K562 (cell line): ENCODE measurements around the gene PTRH1. TPM values are rescaled to one million over a fixed set of nuclear protein-coding genes. Genes with fewer than 3 reads are reported as not detected.
A peak's percentile ranks its signal among the peaks of the same experiment; 100 is the strongest.

Source experiments
- CBX5 ChIP-seq: IDR thresholded peaks from 2 replicates; pipeline ENCODE4 v1.6.1; 2014; ENCODE audit warnings: low read depth, borderline replicate concordance
- CHCHD3 ChIP-seq: fragments of 250-450 bp; sonication (Bioruptor Pico); IDR thresholded peaks from 2 replicates; pipeline ENCODE4 v2.1.2; 2022; ENCODE audit warnings: mild to moderate bottlenecking
- E2F5 ChIP-seq: sonication (generic); formaldehyde crosslinking; IDR thresholded peaks from 2 replicates; pipeline ENCODE4 v1.8.0; 2022; ENCODE audit warnings: mild to moderate bottlenecking, missing genetic modification reagents
- FOXM1 ChIP-seq, 2 experiments: fragments of 450-650 bp in 1 of 2; sonication (generic) in 1 of 2; formaldehyde crosslinking in 1 of 2; IDR thresholded peaks; 2 replicates each; pipeline versions ENCODE4 v1.6.1 to v1.9.0; 2017 to 2022; ENCODE audit warnings: low read depth in 2 of 2, mild to moderate bottlenecking in 2 of 2, missing genetic modification reagents in 1 of 2, moderate library complexity in 1 of 2
- MBD2 ChIP-seq: sonication (generic); IDR thresholded peaks from 2 replicates; pipeline ENCODE4 v1.6.1; 2016; ENCODE audit warnings: low read depth, borderline replicate concordance
- MEF2A ChIP-seq: IDR thresholded peaks from 2 replicates; pipeline ENCODE4 v1.6.1; 2011; ENCODE audit warnings: low read depth, mild to moderate bottlenecking, low read length, moderate library complexity; ENCODE audit not compliant: control insufficient read depth
- NCOA4 ChIP-seq: fragments of 450-650 bp; IDR thresholded peaks from 2 replicates; pipeline ENCODE4 v1.6.1; 2018; ENCODE audit warnings: mild to moderate bottlenecking; ENCODE audit not compliant: partially characterized antibody
- NONO ChIP-seq, 2 experiments: fragments of 200-400 bp in 1 of 2; fragments of 450-650 bp in 1 of 2; formaldehyde crosslinking in 1 of 2; IDR thresholded peaks; 2 replicates each; pipeline ENCODE4 v1.6.1; 2017; ENCODE audit warnings: low read depth in 2 of 2, mild to moderate bottlenecking in 2 of 2, moderate library complexity in 2 of 2, low read length in 1 of 2
- NR0B1 ChIP-seq: fragments of 450-650 bp; IDR thresholded peaks from one replicate; pipeline ENCODE4 v1.6.1; 2018; ENCODE audit warnings: mild to moderate bottlenecking, moderate library complexity; ENCODE audit not compliant: partially characterized antibody
- NR2F6 ChIP-seq: fragments of 450-650 bp; formaldehyde crosslinking; IDR thresholded peaks from 2 replicates; pipeline ENCODE4 v1.4.0; 2020; ENCODE audit warnings: mild to moderate bottlenecking
- NR4A1 ChIP-seq, 2 experiments: fragments of 250-450 bp in 1 of 2; fragments of 450-650 bp in 1 of 2; sonication (Bioruptor Pico) in 1 of 2; IDR thresholded peaks; 2 replicates each; pipeline versions ENCODE4 v1.4.0 to v1.6.1; 2016 to 2020; ENCODE audit warnings: mild to moderate bottlenecking in 2 of 2, missing compliant biosample characterization in 1 of 2, missing genetic modification characterization in 1 of 2, moderate library complexity in 1 of 2
- PHTF2 ChIP-seq: fragments of 250-450 bp; sonication (Bioruptor Pico); IDR thresholded peaks from 2 replicates; pipeline ENCODE4 v1.5.0; 2021; ENCODE audit warnings: mild to moderate bottlenecking
- PML ChIP-seq: IDR thresholded peaks from 2 replicates; pipeline ENCODE4 v1.6.1; 2012; ENCODE audit warnings: low read length, inconsistent platforms
- RBFOX2 ChIP-seq: fragments of 200-400 bp; formaldehyde crosslinking; IDR thresholded peaks from 2 replicates; pipeline ENCODE4 v1.6.1; 2017; ENCODE audit warnings: low read depth, mild to moderate bottlenecking, low read length, moderate library complexity
- RFX5 ChIP-seq: IDR thresholded peaks from 2 replicates; pipeline ENCODE4 v1.6.1; 2011; ENCODE audit warnings: low read depth, mild to moderate bottlenecking, improper control_type of control experiment, low read length
- RNF2 ChIP-seq: sonication (generic); IDR thresholded peaks from 2 replicates; pipeline ENCODE4 v1.6.1; 2016
- SIN3A ChIP-seq, 2 experiments: fragments of 150-350 bp in 1 of 2; IDR thresholded peaks; 2 replicates each; pipeline ENCODE4 v1.6.1; 2011 to 2016; ENCODE audit warnings: borderline replicate concordance in 2 of 2, low read depth in 2 of 2, low read length in 2 of 2, mild to moderate bottlenecking in 2 of 2, moderate library complexity in 2 of 2; ENCODE audit not compliant: control insufficient read depth in 1 of 2
- SIN3B ChIP-seq: fragments of 450-650 bp; IDR thresholded peaks from 2 replicates; pipeline ENCODE4 v1.6.1; 2017; ENCODE audit warnings: low read depth, mild to moderate bottlenecking, moderate library complexity
- SMAD2 ChIP-seq: fragments of 150-350 bp; IDR thresholded peaks from 2 replicates; pipeline ENCODE4 v1.6.1; 2014; ENCODE audit warnings: low read depth, mild to moderate bottlenecking, low read length
- TFAP4 ChIP-seq: sonication (generic); formaldehyde crosslinking; IDR thresholded peaks from 2 replicates; pipeline ENCODE4 v1.8.0; 2022; ENCODE audit warnings: missing genetic modification reagents, mild to moderate bottlenecking, moderate library complexity, borderline replicate concordance
- ZNF224 ChIP-seq: sonication (generic); formaldehyde crosslinking; IDR thresholded peaks from 2 replicates; pipeline ENCODE4 v1.8.0; 2022; ENCODE audit warnings: mild to moderate bottlenecking, missing genetic modification reagents
- ZNF232 ChIP-seq: sonication (generic); formaldehyde crosslinking; IDR thresholded peaks from 2 replicates; pipeline ENCODE4 v1.8.0; 2022; ENCODE audit warnings: mild to moderate bottlenecking, missing genetic modification reagents
- ZNF449 ChIP-seq: fragments of 250-450 bp; sonication (Bioruptor Pico); IDR thresholded peaks from 2 replicates; pipeline ENCODE4 v1.8.0; 2022; ENCODE audit warnings: moderate library complexity, mild to moderate bottlenecking, inconsistent platforms
- ZNF561 ChIP-seq: fragments of 450-650 bp; formaldehyde crosslinking; conservative IDR thresholded peaks from 2 replicates; pipeline ENCODE4 v1.4.0; 2020; ENCODE audit warnings: mild to moderate bottlenecking, moderate library complexity
- polyA plus RNA-seq, 8 experiments: library from polyadenylated mRNA; depleted of rRNA in 4 of 8; stranded (reverse) in 5 of 8; unstranded in 3 of 8; fragments of >200 nt; fragmentation: Nextera tagmentation in 2 of 8; fragmentation: Illumina TruSeq in 1 of 8; extraction: Ambion mirVana in 2 of 8; extraction: Trizol in 1 of 8; gene quantifications; 2 replicates each; pipeline versions ENCODE4 v1.2.1 to v1.2.3, GENCODE V29; 2011 to 2014; ENCODE audit warnings: inconsistent platforms in 1 of 8, missing spikeins in 1 of 8
- total RNA-seq, 7 experiments: library from RNA; depleted of rRNA in 6 of 7; stranded (reverse); fragments of >200 nt in 6 of 7; fragmentation: Illumina TruSeq in 2 of 7; extraction: Trizol in 2 of 7; gene quantifications; 2 replicates each; pipeline versions ENCODE4 v1.2.1 to v1.2.3, GENCODE V29; 2011 to 2021; ENCODE audit warnings: low replicate concordance in 1 of 7

PTRH1 gene
- total and polyA plus RNA-seq, 9 of the 15 experiments (the other 6 are each of a cell fraction or from before 2014, with no cell fraction given) = 0.63 to 43.1 (median 5.7) TPM

GRCh38 chr9:127698985-127699670, 16.3 kb downstream of the PTRH1 start (continued):
- TF ChIP-seq E2F5 (CRISPR knock-in tag) (0 out of 2 replicates have a peak, but pooled peaks have one; percentile 47), MEF2A (no peak), RBFOX2 (peak; percentile 95), NR2F6 (CRISPR knock-in tag) (no peak), NR0B1 (no peak), SMAD2 (no peak), TFAP4 (CRISPR knock-in tag) (peak; percentile 89), CBX5 (no peak), RFX5 (no peak), RNF2 (peak; percentile 91), SIN3B (no peak), ZNF561 (no peak), SIN3A (IDR thresholded peaks at IDR 0.05; ENCODE audit: borderline replicate concordance in 2 of 2, control insufficient read depth in 1 of 2, low read depth in 2 of 2, low read length in 2 of 2) (no peak), FOXM1 (IDR thresholded peaks at IDR 0.05; ENCODE audit: low read depth) (no peak), FOXM1 (CRISPR knock-in tag; IDR thresholded peaks at IDR 0.05; ENCODE audit: low read depth) (no peak; the same call in 1 of the 2 replicates), PML (peak; percentile 67), ZNF232 (CRISPR knock-in tag) (no peak), NCOA4 (no peak), PHTF2 (CRISPR knock-in tag) (no peak), NR4A1 (CRISPR knock-in tag; IDR thresholded peaks at IDR 0.05) (peak; percentile 83; the same call in 1 of the 2 replicates), NR4A1 (tag; IDR thresholded peaks at IDR 0.05) (peak; percentile 90), MBD2 (peak; percentile 81), ZNF224 (CRISPR knock-in tag) (no peak), NONO (IDR thresholded peaks at IDR 0.05; ENCODE audit: low read depth in 2 of 2, low read length in 1 of 2) (no peak), CHCHD3 (CRISPR knock-in tag) (no peak), ZNF449 (no peak)
